Body of pancreas (tissue), 4 donors: ENCODE results near the gene KDM4C.

Source experiments
- POLR2A ChIP-seq, 3 donors: fragments of 450-650 bp; IDR thresholded peaks; one replicate each; pipeline ENCODE4 v1.6.1; 2016; ENCODE audit warnings: antibody characterized with exemption in 3 of 3, mild to moderate bottlenecking in 2 of 3
- TF ChIP-seq, protein P1 (sequence below), 7 experiments: fragments of 450-650 bp in 4 of 7; fragments of 200-600 bp in 3 of 7; sonication (generic) in 3 of 7; IDR thresholded peaks; one replicate each; pipeline ENCODE4 v1.5.1; 2016 to 2019; ENCODE audit warnings: antibody characterized with exemption in 7 of 7

DNA sequence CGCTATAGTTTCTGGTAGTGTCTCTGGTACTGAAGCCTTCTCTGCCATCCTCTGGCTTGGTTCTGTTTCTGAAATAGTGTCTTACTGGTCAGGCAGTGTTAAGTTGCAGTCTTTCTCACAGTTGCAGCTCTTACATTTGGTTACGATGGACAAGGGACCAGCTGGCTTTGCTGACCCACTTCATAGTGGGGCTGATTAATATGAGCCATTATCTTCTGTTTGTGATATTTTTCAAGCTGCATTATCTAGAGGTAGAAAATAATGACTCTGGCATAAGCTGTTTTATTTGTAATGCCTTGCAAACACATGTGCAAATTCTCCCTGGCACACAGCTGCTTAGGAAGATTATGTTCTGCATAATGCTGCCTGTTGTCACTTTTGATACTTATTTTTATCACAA lies 199.1 kb downstream of the KDM4C start:
- TF ChIP-seq, protein P1, sequence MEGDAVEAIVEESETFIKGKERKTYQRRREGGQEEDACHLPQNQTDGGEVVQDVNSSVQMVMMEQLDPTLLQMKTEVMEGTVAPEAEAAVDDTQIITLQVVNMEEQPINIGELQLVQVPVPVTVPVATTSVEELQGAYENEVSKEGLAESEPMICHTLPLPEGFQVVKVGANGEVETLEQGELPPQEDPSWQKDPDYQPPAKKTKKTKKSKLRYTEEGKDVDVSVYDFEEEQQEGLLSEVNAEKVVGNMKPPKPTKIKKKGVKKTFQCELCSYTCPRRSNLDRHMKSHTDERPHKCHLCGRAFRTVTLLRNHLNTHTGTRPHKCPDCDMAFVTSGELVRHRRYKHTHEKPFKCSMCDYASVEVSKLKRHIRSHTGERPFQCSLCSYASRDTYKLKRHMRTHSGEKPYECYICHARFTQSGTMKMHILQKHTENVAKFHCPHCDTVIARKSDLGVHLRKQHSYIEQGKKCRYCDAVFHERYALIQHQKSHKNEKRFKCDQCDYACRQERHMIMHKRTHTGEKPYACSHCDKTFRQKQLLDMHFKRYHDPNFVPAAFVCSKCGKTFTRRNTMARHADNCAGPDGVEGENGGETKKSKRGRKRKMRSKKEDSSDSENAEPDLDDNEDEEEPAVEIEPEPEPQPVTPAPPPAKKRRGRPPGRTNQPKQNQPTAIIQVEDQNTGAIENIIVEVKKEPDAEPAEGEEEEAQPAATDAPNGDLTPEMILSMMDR (IDR thresholded peaks at IDR 0.05), result no peak
- no peak for TF ChIP-seq POLR2A (IDR thresholded peaks at IDR 0.05)
